ENCODE data around the gene TREML4. TPM values are rescaled to one million over a fixed set of nuclear protein-coding genes. Genes with fewer than 3 reads are reported as not detected.

The TREML4 gene
- total RNA-seq, 1 experiment from 2014 or later = not detected

GRCh38 chr6:41247882-41248705, 19.9 kb downstream of the TREML4 start:
- DNase-seq (ENCODE audit: extremely low read depth, low read depth) = no peak

- DNase-seq (ENCODE audit: extremely low read depth, low read depth) = no peak
These were observed 24.4 kb downstream of the TREML4 start for GRCh38 chr6:41252401-41253169.

- no peak for DNase-seq (ENCODE audit: extremely low read depth, low read depth)
These were observed 27.0 kb downstream of the TREML4 start for GRCh38 chr6:41255110-41255509.

- DNase-seq (ENCODE audit: extremely low read depth, low read depth) = no peak
These were observed 27.6 kb downstream of the TREML4 start for GRCh38 chr6:41255638-41256246.

- no peak for DNase-seq (ENCODE audit: extremely low read depth, low read depth)
These were observed 28.2 kb downstream of the TREML4 start for GRCh38 chr6:41256383-41256782.

GRCh38 chr6:41257369-41258195, 29.4 kb downstream of the TREML4 start:
- DNase-seq (ENCODE audit: extremely low read depth, low read depth) = no peak

GRCh38 chr6:41258196-41258493, 30.0 kb downstream of the TREML4 start:
- no peak for DNase-seq (ENCODE audit: extremely low read depth, low read depth)

DNA sequence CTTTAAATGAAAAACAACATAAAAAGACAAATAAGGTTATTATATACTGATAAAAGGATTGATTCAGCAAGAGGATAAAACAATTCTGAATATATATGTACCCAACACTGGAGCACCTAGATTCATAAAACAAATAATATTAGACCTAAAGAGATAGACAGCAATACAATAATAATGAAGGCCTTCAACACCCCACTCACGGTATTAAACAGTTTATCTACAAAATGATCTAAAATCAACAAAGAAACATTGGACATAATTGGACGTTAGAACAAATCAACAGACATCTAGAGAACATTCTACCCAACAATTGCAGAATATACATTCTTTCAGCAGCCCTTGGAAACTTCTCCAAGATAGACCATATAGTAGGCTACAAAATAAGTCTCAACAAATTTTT, 34.3 kb downstream of the TREML4 start:
- DNase-seq (ENCODE audit: extremely low read depth, low read depth) = no peak

DNA sequence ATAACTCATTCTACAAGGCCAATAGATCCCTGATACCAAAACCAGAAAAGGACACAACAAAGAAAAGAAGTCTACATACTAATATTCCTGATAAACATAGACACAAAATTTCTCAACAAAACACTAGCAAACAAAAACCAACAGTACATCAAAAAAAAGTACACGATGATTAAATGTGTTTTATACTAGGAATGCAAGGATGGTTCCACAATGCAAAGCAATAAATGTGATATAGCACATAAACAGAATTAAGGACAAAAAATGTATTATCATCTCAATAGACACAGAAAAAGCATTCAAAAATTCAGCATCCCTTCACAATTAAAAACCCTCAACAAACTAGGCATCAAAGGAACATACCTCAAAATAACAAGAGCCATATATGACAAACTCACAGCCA, 35.1 kb downstream of the TREML4 start:
- DNase-seq (ENCODE audit: extremely low read depth, low read depth) = no peak

- no peak for DNase-seq (ENCODE audit: extremely low read depth, low read depth)
These were observed 38.4 kb downstream of the TREML4 start for GRCh38 chr6:41266541-41266940.

DNA sequence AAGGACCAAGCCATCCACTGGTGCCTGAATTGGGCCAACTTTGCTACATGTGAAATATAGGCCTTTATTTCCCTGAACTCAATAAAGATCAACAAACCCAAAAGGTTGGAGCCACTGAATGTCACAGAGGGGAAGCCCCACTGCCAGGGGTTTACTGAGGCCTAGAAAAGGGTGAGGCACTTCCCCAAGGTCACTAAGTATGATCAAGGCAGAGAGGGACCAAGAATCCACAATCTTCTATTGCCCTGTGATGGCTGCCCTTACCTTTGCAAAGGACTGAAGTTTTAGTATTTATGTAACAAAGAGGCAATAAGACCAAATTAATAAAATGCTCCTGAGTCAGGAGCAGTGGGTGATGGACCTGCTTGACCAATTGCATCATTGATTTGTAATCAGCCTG, 40.3 kb downstream of the TREML4 start:
- DNase-seq (ENCODE audit: extremely low read depth, low read depth) = no peak

DNA sequence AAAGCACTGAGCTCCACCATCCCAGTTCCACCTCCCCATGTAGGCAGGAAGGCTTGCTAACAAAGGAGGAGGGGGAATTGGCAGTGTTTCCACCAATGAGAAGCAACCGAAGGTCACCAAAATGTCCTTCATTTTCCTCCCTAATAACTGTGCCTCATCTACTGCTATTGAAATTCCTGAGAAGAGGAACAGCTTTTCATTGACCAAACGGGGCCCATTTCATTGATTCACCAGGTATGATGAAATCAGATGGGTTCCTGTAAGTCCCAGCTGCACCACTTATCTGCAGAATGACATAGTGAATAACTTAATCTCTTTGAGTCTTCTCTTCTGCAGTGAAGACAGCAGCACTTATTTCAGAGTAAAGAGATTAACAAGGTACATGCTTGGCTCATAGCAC, 41.0 kb downstream of the TREML4 start:
- DNase-seq (ENCODE audit: extremely low read depth, low read depth) = no peak

DNA sequence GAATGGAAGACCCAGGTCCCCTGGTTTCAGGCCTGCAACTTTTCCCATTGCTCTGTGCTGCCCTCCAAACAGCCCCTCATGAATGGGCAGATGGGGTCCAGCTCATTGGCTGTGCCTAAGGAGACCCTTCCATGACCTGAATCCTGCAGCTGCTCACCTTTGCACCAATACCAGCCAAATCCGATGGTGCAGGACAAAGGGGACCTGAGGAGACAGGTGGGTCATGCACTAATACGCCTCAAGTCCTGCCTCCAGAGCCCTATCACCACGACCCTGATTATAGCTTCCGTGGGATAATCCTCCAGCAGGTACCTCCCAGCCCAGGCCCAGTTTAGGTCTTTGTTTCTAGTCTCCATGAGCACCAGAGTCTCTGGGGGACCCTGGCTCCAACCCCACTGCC, 41.6 kb downstream of the TREML4 start:
- no peak for DNase-seq (ENCODE audit: extremely low read depth, low read depth)

DNA sequence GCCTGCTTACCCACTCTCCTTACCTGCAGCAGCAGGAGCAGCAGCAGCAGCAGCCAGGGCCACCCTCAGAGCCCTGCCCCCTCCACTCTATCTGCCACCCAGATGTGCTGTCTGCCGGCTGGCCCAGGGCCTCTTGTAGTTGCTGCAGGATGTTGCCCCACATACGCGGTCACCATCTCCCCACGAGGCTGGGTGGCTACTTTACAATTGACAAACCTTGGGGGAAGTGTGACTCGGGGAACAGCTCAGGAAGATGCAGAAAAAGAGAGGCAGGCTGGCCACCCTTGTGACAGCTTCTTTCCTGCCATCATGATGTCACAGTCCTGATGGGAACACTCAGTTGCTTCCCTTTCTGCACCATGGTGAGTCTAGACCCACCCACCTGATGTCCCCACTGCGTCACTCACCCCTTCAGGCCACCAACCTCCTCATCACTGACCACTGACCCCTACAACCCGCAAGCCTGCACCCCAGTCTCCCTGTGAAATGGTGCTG, 43.8 kb downstream of the TREML4 start:
- no peak for DNase-seq (ENCODE audit: extremely low read depth, low read depth)

DNA sequence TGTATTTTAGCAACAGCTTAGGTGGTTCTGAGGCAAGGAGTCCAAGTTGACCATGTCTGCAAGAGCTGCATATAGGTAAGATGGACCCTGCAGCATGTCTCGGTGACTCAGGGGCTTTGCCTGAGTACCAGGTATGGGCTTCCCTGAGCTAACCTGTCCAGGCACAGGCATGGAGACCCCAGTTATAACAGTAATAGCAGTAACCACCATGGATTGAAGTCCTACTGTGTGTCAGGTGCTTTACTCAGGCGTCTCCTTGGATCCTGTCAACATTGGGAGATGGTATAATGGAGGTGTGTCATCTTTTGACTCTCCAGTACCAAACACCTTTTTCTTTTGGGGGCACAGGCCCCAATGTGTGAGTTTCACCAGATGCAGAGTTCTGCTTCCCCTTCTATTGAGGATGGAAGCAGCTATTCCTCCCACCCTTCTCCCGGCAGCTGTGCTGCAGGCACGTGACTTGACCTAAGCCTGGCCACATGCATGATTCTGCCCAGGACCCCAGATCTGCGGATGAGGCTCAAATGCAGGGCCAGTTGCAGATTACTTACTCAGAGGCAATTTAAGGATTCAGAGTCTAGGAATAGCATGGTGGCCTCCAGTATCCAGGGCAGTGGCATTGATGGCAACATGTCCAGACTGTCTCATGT, 44.6 kb downstream of the TREML4 start:
- no peak for DNase-seq (ENCODE audit: extremely low read depth, low read depth)

DNA sequence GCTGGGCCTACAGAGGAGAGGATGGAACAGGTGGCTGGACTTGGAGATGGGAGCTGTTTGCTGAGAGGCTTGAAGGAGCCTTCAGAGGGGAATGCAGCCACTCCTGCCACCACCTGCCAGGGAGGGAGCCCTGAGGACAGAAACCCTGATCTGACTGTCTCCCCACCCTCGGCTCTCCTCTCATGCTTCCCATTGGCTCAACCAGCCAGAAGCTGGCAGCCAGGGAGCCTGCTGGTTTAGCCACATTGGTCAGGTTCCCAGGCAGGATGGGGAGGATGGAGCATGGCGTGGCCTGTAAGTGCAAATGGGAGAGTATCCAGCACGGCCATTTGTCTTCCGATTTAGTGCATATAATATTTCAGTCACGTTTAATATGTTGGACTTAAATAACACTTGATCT, 45.6 kb downstream of the TREML4 start:
- no peak for DNase-seq (ENCODE audit: extremely low read depth, low read depth)

DNA sequence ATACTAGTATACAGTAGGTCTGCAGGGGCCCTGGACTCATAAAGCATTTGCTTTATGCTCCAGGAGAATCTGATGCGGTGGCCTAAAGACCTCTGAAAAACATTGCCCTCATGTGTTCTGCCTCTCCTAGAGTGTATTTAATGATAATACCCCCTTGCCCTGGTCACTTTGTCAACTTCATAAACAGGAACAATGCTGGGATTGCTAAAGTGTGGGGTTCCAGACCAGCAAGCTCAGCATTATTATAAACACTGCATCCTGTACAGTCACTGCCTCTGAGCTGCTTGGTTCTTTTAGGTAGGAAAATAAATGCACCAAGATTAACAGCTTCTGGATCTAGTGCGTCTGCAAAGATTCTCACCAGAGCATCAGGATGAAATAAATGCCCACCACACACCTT, 46.1 kb downstream of the TREML4 start:
- no peak for DNase-seq (ENCODE audit: extremely low read depth, low read depth)

- no peak for DNase-seq (ENCODE audit: extremely low read depth, low read depth)
These were observed 47.3 kb downstream of the TREML4 start for GRCh38 chr6:41275489-41275888.

DNA sequence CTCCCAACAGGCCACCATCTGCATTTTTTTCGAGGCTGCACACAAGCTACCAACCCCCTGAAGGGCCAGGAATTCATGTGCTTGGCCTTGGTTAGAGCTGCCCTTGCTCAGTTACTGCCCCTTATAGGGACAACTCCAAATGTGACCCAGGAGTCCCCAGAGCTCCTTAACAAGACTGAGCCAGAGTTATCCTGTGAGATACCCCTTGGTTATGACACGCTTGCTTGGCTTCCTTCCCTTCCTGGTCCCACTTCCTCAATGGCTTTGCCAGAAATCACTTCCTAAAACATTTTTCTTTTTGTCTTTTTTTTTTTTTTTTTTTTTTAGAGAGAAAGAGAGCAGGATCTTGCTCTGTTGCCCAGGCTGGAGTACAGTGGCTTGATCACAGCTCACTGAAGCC, 49.5 kb downstream of the TREML4 start:
- no peak for DNase-seq (ENCODE audit: extremely low read depth, low read depth)

DNA sequence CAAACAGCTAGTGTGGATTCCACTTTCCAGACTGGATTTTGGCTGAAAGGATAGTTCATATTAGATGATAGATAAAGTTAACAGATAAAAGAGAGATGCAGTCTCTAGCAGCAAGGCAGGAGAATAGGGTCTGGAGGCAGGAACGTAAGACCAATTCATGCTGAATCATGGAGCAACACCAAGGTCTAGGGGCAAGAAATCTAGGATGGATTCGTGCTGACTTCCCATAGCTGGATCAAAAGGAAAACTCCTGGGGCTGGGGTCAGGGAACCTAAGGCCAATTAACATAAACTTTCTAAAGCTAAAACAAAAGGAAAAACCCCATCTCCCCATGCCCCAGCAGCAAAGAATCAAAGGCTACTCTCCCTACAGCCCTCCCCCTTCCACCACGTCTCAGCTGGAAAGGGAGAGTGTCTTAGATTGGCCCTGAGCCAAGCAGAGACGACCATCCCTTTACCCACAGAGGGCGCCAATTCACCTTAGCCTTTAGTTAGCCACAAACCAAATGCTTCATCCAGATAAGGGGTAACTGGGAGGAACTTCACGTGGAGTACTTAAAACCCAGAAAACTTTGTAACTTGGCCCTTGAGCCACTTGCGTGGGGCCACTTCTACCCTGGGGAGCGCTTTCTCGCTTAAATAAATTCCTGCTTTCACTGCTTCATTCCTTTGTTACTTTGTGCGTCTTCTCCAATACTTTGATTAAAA, 50.7 kb downstream of the TREML4 start:
- DNase-seq (ENCODE audit: extremely low read depth, low read depth) = peak; percentile 46

All from NCI-H460 (cell line).